ENCODE measurements around the gene SORBS2. TPM values are rescaled to one million over a fixed set of nuclear protein-coding genes. Genes with fewer than 3 reads are reported as not detected.
A peak's percentile ranks its signal among the peaks of the same experiment; 100 is the strongest.
"Not testable (repeated sequence)": the region's sequence is repeated elsewhere in the genome, so short reads cannot be mapped to it uniquely, and the experiment has no call there.

SORBS2 gene, protein sequence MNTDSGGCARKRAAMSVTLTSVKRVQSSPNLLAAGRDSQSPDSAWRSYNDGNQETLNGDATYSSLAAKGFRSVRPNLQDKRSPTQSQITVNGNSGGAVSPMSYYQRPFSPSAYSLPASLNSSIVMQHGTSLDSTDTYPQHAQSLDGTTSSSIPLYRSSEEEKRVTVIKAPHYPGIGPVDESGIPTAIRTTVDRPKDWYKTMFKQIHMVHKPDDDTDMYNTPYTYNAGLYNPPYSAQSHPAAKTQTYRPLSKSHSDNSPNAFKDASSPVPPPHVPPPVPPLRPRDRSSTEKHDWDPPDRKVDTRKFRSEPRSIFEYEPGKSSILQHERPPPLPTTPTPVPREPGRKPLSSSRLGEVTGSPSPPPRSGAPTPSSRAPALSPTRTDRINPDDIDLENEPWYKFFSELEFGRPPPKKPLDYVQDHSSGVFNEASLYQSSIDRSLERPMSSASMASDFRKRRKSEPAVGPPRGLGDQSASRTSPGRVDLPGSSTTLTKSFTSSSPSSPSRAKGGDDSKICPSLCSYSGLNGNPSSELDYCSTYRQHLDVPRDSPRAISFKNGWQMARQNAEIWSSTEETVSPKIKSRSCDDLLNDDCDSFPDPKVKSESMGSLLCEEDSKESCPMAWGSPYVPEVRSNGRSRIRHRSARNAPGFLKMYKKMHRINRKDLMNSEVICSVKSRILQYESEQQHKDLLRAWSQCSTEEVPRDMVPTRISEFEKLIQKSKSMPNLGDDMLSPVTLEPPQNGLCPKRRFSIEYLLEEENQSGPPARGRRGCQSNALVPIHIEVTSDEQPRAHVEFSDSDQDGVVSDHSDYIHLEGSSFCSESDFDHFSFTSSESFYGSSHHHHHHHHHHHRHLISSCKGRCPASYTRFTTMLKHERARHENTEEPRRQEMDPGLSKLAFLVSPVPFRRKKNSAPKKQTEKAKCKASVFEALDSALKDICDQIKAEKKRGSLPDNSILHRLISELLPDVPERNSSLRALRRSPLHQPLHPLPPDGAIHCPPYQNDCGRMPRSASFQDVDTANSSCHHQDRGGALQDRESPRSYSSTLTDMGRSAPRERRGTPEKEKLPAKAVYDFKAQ (N-terminal part only)
- total RNA-seq (2014; rRNA removed; shearing (Covaris generic)) = not detected in 2 replicates

DNA sequence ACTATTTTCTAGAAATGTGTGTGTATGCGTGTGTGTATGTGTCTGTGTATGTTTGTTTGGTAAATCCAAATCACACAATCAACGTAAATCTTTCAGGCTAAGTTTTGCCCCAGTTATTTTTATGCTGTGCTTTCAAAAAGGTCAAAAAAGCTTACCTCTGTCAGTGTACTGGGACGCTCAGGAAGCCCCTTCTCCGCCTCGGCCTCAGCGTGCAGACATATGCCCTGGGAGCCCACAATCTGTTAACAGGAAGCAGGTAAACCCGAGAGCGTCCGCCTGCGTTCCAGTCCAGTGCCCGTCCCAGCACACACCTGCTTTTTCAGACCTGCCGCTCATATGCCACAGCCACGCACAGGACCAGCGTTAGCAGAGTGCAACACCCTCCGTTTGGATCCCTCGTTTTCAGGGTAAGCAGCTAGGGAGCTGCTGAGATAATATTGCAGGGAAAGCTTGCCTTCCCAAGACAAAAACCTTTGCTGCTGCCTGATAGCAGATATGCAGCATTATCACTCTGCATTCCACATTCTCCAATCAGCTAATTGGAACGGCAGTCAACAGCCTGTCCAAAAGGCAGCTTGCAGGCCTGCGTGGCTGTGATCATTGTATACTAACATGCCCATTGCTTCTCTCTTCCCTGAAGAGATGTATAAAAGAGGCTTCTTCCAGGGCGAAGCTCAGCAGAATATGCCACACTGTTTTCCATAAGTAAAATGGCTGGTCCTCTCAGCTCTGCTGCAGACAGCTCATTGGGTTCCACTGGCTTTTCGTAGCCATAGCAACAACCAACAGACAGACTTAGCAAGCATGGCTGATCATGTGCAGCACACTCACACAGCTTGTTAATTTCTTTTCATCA is at the start of gene SORBS2:
Gene SORBS2 (minus strand): TSS at position 686 of the 856 bp plus-strand sequence. CDS start 121,623 bp downstream, outside the sequence.
- DNase-seq = no peak
- H3K27ac ChIP-seq = no peak within 1 kb of the TSS
- H3K36me3 ChIP-seq = no peaks in the 10 kb centered on the region
- H3K4me1 ChIP-seq = no peaks in the 10 kb centered on the region
- H3K4me3 ChIP-seq = no peak within 1 kb of the TSS
- H3K9me3 ChIP-seq (replicated peaks) = no peaks in the 10 kb centered on the region
- H3K27me3 ChIP-seq = no peaks in the 10 kb centered on the region

DNA sequence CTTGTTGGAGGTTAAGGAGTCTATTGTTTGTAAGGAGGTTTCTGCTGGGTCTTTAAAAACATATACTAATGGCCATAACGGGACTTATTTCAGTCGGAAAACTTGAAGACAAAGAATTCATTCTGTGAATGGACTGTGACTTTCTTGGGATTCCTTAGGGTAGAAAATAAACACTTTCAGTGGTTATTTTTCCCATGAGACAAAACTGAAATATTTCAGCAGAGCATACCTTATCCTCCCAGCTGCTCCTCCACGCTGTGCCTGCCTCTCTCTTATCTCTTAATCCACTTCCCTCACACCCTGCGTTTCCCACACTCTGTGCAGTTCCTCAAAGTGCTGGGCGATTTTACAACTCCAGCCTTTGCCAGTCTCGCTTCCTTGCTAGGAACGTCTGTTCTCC is 47.1 kb upstream of the SORBS2 start:
- no peaks in the 10 kb centered on the region for H3K27me3 ChIP-seq
- H3K27ac ChIP-seq = no peak overlapping the region
- peak in 1 of 2 experiments; percentile 5 for DNase-seq
- no peak overlapping the region for H3K4me3 ChIP-seq
- H3K36me3 ChIP-seq = no peaks in the 10 kb centered on the region
- H3K4me1 ChIP-seq = no peaks in the 10 kb centered on the region
- H3K9me3 ChIP-seq (replicated peaks) = no peaks in the 10 kb centered on the region

DNA sequence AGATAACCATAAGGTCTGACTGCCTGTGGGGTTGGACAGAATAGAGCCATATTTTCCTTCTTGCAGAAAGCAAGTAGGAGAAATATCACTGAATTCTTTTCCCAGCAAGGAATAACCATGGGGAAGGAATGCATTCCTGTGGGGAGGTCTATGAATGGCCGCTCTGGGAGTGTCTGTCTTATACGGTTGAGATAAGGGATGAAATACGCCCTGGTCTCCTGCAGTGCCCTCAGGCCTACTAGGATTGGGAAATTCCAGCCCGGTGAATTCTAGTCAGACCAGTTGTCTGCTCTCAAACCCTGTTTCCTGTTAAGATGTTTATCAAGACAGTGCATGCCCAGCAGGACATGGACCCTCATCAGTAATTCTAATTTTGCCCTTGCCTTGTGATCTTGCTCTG is 45.6 kb upstream of the SORBS2 start:
- H3K4me1 ChIP-seq; H3K4me3 ChIP-seq; H3K27me3 ChIP-seq; H3K36me3 ChIP-seq; DNase-seq; H3K27ac ChIP-seq; H3K9me3 ChIP-seq (replicated peaks): not testable (repeated sequence)

DNA sequence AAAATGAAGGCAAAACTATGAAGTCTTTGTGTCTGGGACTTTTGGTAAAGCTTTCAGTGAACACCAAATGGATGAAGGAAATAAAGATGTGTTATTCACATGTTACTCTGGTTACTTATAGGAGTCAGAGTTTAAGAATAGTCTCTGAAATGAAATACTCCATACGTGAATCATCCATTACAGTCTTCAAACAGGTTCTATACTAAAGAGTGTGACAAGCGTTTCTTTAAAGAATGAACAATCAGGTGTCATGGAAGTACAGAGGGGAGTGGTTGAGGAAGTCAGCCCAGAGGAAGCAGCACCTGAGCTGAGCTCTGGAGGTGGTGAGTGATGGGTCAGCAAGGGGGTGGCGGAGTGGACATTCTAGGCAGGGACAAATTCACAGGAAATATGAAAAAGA is 41.8 kb upstream of the SORBS2 start:
- H3K27me3 ChIP-seq = no peaks in the 10 kb centered on the region
- no peaks in the 10 kb centered on the region for H3K36me3 ChIP-seq
- no peaks in the 10 kb centered on the region for H3K9me3 ChIP-seq (replicated peaks)
- H3K27ac ChIP-seq = no peak overlapping the region
- no peak for DNase-seq
- no peaks in the 10 kb centered on the region for H3K4me1 ChIP-seq
- H3K4me3 ChIP-seq = no peak overlapping the region

DNA sequence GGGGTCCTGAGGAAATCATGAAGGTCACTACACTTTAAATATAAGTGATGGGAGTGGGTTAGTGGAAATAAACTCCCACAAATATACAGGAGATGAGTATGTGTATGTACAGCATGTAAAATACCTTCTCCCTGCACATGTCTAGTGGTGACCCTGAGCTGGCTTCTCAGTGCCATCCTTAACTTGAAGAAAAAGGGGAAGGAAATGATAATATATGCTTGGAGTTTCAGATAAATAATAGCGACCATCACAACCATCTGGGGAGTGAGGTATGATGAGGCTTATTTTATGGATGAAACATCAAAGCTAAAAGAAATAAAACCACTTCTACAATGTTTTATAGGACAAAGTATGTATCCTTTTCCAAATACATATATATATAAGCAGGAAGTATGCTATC is 41.0 kb upstream of the SORBS2 start:
- no peaks in the 10 kb centered on the region for H3K4me1 ChIP-seq
- DNase-seq = no peak
- H3K27me3 ChIP-seq = no peaks in the 10 kb centered on the region
- no peaks in the 10 kb centered on the region for H3K9me3 ChIP-seq (replicated peaks)
- no peaks in the 10 kb centered on the region for H3K36me3 ChIP-seq
- H3K27ac ChIP-seq = no peak overlapping the region
- H3K4me3 ChIP-seq = no peak overlapping the region

DNA sequence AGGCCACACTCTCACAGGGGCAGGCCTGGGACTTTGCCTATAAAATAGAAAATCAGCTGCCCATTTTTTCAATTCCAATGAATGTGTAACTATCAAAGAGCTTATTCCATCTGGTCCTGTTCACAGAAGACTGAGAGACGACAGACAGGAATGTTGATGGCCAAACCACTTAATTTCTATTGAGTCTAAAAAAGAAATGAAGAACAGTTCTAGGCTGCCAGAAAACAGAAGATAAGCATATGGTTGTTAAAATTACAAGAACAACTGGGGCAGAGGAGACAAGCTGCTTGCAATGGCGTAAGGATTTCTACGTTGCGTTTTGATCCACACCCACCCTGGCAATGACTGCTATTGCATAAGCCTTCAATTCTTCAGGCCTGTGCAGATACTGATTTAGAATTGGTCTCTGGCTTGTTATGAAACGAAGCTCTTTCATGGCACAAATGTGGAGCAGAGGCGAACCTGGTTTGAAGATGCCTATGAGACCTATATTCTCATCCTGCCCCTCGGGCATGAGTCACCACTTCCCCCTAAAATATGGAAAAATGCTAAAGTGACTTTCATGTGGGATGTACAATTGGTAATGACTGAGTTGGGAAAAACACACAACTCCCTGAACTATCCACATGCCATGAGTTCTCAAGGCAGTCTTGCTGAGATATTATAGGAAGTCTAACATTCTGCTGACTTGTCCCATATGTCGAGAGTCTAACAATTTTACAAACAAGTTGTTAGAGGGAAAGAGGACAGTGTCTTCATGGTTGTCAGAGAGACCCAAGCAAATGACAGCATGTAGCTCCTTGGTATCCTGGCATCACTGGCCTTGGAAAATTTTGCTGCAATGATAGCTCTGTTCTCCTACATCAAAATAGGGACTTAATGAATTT is 37.9 kb upstream of the SORBS2 start:
- H3K9me3 ChIP-seq (replicated peaks) = no peaks in the 10 kb centered on the region
- no peak for DNase-seq

DNA sequence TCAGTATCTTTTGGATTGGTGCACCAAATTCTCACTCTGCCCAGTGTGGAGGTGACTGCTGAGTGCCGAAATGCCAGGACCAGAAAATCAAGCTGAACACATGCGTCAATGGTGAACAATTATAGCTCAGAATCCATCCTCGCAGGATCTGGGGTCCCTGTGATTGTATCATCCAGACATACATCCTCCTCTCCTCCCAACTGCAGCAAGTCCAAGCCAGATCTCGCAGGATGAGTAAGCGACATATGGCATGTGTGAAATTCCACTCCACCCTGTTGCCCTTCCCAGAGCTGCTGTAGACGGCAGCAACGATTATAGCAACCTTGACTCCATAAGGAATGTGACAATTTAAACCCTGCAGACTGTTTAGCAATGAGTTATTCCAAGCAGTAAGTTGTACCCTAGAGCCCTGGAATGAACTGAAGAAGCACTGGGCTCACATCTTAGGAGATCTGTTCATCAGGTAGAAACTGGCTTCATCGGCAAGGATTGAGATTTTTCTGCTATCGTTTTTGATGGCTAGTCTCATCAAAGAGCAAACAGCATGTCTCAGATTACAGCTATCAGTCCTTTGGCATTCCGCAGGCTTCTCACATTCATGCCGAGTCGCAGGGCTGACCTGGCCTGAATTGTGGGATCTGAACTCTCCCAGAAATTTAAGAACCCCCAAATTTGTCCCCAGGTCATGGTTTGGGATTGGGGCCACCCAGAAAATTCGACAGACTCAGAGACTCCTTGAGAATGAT is 35.5 kb upstream of the SORBS2 start:
- Histone ChIP-seq H3K27me3 (no peaks in the 10 kb centered on the region), H3K27ac (peak overlapping the region; percentile 47), H3K9me3 (replicated peaks) (no peaks in the 10 kb centered on the region), H3K36me3 (no peaks in the 10 kb centered on the region), H3K4me1 (peaks cover 4% of the 10 kb centered on the region), H3K4me3 (peak overlapping the region; percentile 35)
- DNase-seq = peak; percentile 49 to 54

More for the DNA sequence above, 37.9 kb upstream of the SORBS2 start:
- Histone ChIP-seq H3K36me3 (no peaks in the 10 kb centered on the region), H3K4me3 (no peak overlapping the region), H3K27ac (no peak overlapping the region), H3K4me1 (peaks cover 4% of the 10 kb centered on the region), H3K27me3 (no peaks in the 10 kb centered on the region)

DNA sequence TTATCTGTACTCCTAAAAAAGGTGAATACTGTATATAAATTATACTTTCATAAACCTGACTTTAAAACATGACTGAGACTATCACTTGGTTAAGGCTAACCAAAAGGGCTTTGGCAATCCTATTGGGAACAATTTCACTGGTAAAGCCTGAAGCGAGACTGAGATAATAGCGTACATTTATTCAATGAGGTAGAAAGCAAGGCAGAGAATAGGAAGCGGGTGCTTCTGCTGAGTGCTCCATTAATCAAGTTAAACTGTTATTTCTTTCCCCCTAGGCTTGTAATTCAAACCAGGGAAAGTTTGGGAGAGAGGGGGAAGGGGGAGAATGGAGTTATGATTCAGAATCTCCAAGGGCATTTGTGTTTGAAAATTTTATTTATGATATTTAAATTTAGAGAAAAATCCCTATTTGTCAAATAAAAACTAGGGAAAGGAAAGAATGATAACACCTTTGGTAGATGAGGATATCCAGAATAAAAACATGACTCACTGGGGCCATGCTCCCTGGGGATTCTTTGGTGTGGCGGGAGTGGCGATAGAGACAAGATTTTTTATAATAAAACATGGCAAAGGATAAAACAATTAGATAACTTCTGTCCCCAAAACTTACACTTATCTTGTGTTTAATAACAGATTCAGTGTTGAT is 34.6 kb upstream of the SORBS2 start:
- H3K36me3 ChIP-seq = no peaks in the 10 kb centered on the region
- no peak overlapping the region for H3K4me3 ChIP-seq
- no peaks in the 10 kb centered on the region for H3K27me3 ChIP-seq
- H3K27ac ChIP-seq = peak overlapping the region; percentile 47
- no peaks in the 10 kb centered on the region for H3K9me3 ChIP-seq (replicated peaks)
- H3K4me1 ChIP-seq = peaks cover 4% of the 10 kb centered on the region
- DNase-seq = no peak

DNA sequence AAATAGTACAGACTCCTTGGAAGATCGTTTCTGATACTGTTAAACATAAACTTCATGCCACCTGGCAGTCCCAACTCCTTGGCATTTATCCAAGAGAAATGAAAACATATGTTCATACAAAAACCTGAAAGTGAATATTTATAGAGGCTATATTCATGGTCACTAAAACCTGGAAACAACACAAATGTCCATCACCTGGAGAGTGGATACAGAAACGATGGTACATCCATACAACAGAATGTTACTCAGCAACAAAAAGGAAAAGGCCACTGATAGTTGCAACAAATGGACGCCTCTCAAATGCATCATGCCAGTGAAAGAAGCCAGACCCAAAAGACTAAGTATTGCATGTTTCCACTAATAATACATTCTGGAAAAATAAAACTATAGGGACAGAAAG is 34.0 kb upstream of the SORBS2 start:
- no peak overlapping the region for H3K27ac ChIP-seq

DNA sequence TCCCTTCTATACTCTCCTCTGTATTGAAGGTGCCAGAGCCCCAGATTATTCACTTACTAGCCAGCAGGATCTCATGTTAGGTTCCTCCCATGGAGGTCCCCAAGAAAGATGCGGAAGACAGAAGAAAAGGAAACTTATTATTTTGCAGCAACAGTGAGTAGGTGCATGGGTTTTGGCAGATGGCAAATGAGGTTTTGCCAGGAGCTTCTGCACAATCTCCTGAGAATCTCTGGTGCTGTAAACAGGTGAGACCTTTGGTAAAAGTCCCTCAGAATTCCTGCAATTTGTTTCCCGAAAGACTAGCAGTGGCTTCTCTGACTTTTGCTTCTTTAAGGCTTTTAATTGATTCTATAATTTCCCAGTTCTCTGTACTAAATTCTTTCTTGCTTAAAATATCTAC is 29.5 kb upstream of the SORBS2 start:
- Histone ChIP-seq H3K4me3 (no peak overlapping the region), H3K27me3 (no peaks in the 10 kb centered on the region), H3K36me3 (no peaks in the 10 kb centered on the region), H3K9me3 (replicated peaks) (no peaks in the 10 kb centered on the region), H3K4me1 (peaks cover 13% of the 10 kb centered on the region), H3K27ac (no peak overlapping the region)
- DNase-seq = no peak

More for the DNA sequence above, 34.0 kb upstream of the SORBS2 start:
- Histone ChIP-seq H3K4me1 (peaks cover 4% of the 10 kb centered on the region), H3K27me3 (no peaks in the 10 kb centered on the region), H3K9me3 (replicated peaks) (no peaks in the 10 kb centered on the region), H3K36me3 (no peaks in the 10 kb centered on the region), H3K4me3 (no peak overlapping the region)
- no peak for DNase-seq

DNA sequence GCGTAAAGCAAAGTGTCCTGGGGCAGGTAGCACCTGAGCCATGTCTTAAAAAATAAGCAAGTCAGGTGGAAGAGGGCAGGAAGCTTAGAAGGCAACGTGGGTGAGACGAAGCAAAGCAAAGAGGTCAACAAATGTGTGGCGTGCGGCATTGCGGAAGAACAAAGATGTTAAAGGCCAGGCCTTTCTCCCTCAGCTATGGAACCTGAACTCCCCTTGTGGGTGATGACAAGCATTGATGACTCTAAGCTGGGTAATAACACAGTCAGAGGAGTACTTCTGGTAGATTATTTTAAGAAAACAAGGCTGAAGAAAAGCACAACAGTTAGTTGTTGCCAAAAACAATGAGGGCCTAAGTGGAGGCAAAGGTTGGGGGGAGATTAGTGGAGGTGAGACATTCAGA is 29.0 kb upstream of the SORBS2 start:
- no peak overlapping the region for H3K27ac ChIP-seq
- H3K4me1 ChIP-seq = peaks cover 13% of the 10 kb centered on the region
- no peak for DNase-seq

DNA sequence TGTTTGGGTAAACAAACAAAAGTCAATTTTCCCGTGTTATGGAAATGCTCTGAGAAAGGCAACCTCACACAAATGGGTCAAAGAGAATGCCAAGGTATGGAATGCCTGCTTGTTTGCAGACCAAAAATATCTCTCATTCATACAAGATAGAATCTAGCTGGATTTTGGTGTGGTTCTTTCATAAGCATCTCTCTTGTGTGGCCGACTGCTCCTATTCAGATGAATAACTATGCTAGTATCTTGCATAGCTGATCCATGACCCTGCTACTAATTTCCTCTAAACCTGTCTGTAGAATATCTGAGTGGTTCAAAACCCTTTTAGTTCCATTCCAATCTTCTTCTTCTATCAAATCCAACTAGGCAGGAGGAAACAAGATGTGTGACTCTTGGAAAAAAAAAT is 28.2 kb upstream of the SORBS2 start:
- no peak for DNase-seq
- no peak overlapping the region for H3K27ac ChIP-seq
- H3K4me1 ChIP-seq = peaks cover 13% of the 10 kb centered on the region
- no peaks in the 10 kb centered on the region for H3K27me3 ChIP-seq
- H3K9me3 ChIP-seq (replicated peaks) = no peaks in the 10 kb centered on the region
- no peak overlapping the region for H3K4me3 ChIP-seq
- no peaks in the 10 kb centered on the region for H3K36me3 ChIP-seq

More for the DNA sequence above, 29.0 kb upstream of the SORBS2 start:
- no peaks in the 10 kb centered on the region for H3K27me3 ChIP-seq
- H3K9me3 ChIP-seq (replicated peaks) = no peaks in the 10 kb centered on the region
- H3K36me3 ChIP-seq = no peaks in the 10 kb centered on the region
- no peak overlapping the region for H3K4me3 ChIP-seq

Data from SJCRH30 (cell line).